Left kidney (tissue), 2 donors: ENCODE results near the gene CTNNA2. TPM values are rescaled to one million over a fixed set of nuclear protein-coding genes. Genes with fewer than 3 reads are reported as not detected.

Source experiments
- DNase-seq: peaks from one replicate; pipeline ENCODE4 v3.0.0-alpha.2; 2013
- polyA plus RNA-seq: library from polyadenylated mRNA; unstranded; fragments of 120-200 nt; gene quantifications from one replicate; pipeline ENCODE4 v1.2.1, GENCODE V29; 2013; ENCODE audit not compliant: insufficient read length

The CTNNA2 gene
- polyA plus RNA-seq, 1 donor = 3.9 TPM

GRCh38 chr2:80035749-80036285 lies 523.0 kb downstream of the CTNNA2 start:
- no peak for DNase-seq

GRCh38 chr2:80037310-80037709 lies 524.5 kb downstream of the CTNNA2 start:
- no peak for DNase-seq

- no peak for DNase-seq
Measured at GRCh38 chr2:80040226-80040625, 527.4 kb downstream of the CTNNA2 start.

- no peak for DNase-seq
Measured at GRCh38 chr2:80042635-80043034, 529.8 kb downstream of the CTNNA2 start.

- DNase-seq = no peak
Measured at GRCh38 chr2:80048296-80048695, 535.4 kb downstream of the CTNNA2 start.

GRCh38 chr2:80050246-80050645 lies 537.4 kb downstream of the CTNNA2 start:
- DNase-seq = no peak

GRCh38 chr2:80053522-80054345 lies 540.9 kb downstream of the CTNNA2 start:
- DNase-seq = no peak

- no peak for DNase-seq
Measured at GRCh38 chr2:80054346-80054675, 541.5 kb downstream of the CTNNA2 start.

- DNase-seq = no peak
Measured at GRCh38 chr2:80057956-80058355, 545.1 kb downstream of the CTNNA2 start.

GRCh38 chr2:80058562-80058961 lies 545.7 kb downstream of the CTNNA2 start:
- DNase-seq = no peak

- DNase-seq = no peak
Measured at GRCh38 chr2:80059447-80059846, 546.6 kb downstream of the CTNNA2 start.

GRCh38 chr2:80061881-80062280 lies 549.0 kb downstream of the CTNNA2 start:
- DNase-seq = no peak

GRCh38 chr2:80062298-80062697 lies 549.4 kb downstream of the CTNNA2 start:
- DNase-seq = no peak

GRCh38 chr2:80068038-80068731 lies 555.3 kb downstream of the CTNNA2 start:
- no peak for DNase-seq

- DNase-seq = no peak
Measured at GRCh38 chr2:80070587-80070986, 557.7 kb downstream of the CTNNA2 start.

GRCh38 chr2:80071941-80072340 lies 559.1 kb downstream of the CTNNA2 start:
- no peak for DNase-seq

- DNase-seq = peak; percentile 62
Measured at GRCh38 chr2:80073134-80073561, 560.3 kb downstream of the CTNNA2 start.

GRCh38 chr2:80074321-80075070 lies 561.6 kb downstream of the CTNNA2 start:
- no peak for DNase-seq

- no peak for DNase-seq
Measured at GRCh38 chr2:80075719-80076118, 562.9 kb downstream of the CTNNA2 start.

GRCh38 chr2:80078290-80079036 lies 565.6 kb downstream of the CTNNA2 start:
- no peak for DNase-seq

GRCh38 chr2:80080957-80081356 lies 568.1 kb downstream of the CTNNA2 start:
- DNase-seq = no peak

GRCh38 chr2:80086831-80087230 lies 574.0 kb downstream of the CTNNA2 start:
- DNase-seq = no peak
